DOHH2 (cell line): ENCODE measurements around the gene GAB2.
A peak's percentile ranks its signal among the peaks of the same experiment; 100 is the strongest.

Experiments used
- H3F3A ChIP-seq: fragments of 200-600 bp; sonication (generic), shearing (Covaris generic); 2 replicates; pipeline ENCODE4 v1.6.0; 2016; ENCODE audit warnings: antibody characterized with exemption, mild to moderate bottlenecking; ENCODE audit not compliant: control insufficient read depth, insufficient read depth
- H3K27ac ChIP-seq: fragments of 200-600 bp; sonication (generic); 2 replicates; pipeline ENCODE4 v1.5.1; 2014; ENCODE audit warnings: low read depth, mild to moderate bottlenecking, low read length, moderate library complexity
- H3K27me3 ChIP-seq: fragments of 200-600 bp; sonication (generic); 2 replicates; pipeline ENCODE4 v1.6.1; 2014; ENCODE audit warnings: mild to moderate bottlenecking, low read length, mixed read lengths; ENCODE audit not compliant: control insufficient read depth
- H3K36me3 ChIP-seq: fragments of 200-600 bp; sonication (generic); 2 replicates; pipeline ENCODE4 v1.6.1; 2014; ENCODE audit warnings: mild to moderate bottlenecking, low read length, moderate library complexity, mixed read lengths; ENCODE audit not compliant: control insufficient read depth
- H3K4me1 ChIP-seq: fragments of 200-600 bp; sonication (generic); 2 replicates; pipeline ENCODE4 v1.6.1; 2014; ENCODE audit warnings: mild to moderate bottlenecking, low read length, mixed read lengths; ENCODE audit not compliant: control insufficient read depth
- H3K4me2 ChIP-seq: fragments of 200-600 bp; sonication (generic); 2 replicates; pipeline ENCODE4 v1.6.0; 2014; ENCODE audit warnings: mild to moderate bottlenecking, low read length, moderate library complexity
- H3K4me3 ChIP-seq: fragments of 200-600 bp; sonication (generic); 2 replicates; pipeline ENCODE4 v1.5.1; 2014; ENCODE audit warnings: mild to moderate bottlenecking, low read length, mixed read lengths
- H3K79me2 ChIP-seq: fragments of 200-600 bp; sonication (generic); 2 replicates; pipeline ENCODE4 v1.6.1; 2014; ENCODE audit warnings: mild to moderate bottlenecking, low read length, mixed read lengths; ENCODE audit not compliant: control insufficient read depth
- H3K9me2 ChIP-seq: fragments of 200-600 bp; sonication (generic); replicated peaks from 2 replicates; pipeline ENCODE4 v1.6.1; 2014; ENCODE audit warnings: mild to moderate bottlenecking, low read length, mixed read lengths; ENCODE audit not compliant: control insufficient read depth
- H3K9me3 ChIP-seq: fragments of 200-600 bp; sonication (generic); 2 replicates; pipeline ENCODE4 v1.6.1; 2014; ENCODE audit warnings: antibody characterized with exemption, low read length, mixed read lengths; ENCODE audit not compliant: control insufficient read depth, insufficient read depth
- H4K20me1 ChIP-seq: fragments of 200-600 bp; sonication (generic); 2 replicates; pipeline ENCODE4 v1.6.0; 2014; ENCODE audit warnings: low read depth, mild to moderate bottlenecking, antibody characterized with exemption, low read length, moderate library complexity; ENCODE audit not compliant: control insufficient read depth, insufficient read depth
- CTCF ChIP-seq: fragments of 200-600 bp; sonication (generic); IDR thresholded peaks from one replicate; pipeline ENCODE4 v1.5.1; 2014; ENCODE audit warnings: antibody characterized with exemption, mild to moderate bottlenecking, low read depth, low read length; ENCODE audit not compliant: poor library complexity, severe bottlenecking
- EZH2phosphoT487 ChIP-seq: fragments of 200-600 bp; sonication (generic); IDR thresholded peaks from 2 replicates; pipeline ENCODE4 v1.6.1; 2017; ENCODE audit warnings: borderline replicate concordance, mild to moderate bottlenecking, antibody characterized with exemption, low read length, moderate library complexity, mixed read lengths

Gene GAB2

GRCh38 chr11:78420255-78420764 is 2.7 kb upstream of the GAB2 start:
- peaks cover 42% of the 10 kb centered on the region for H3K4me1 ChIP-seq
- H4K20me1 ChIP-seq, result no peaks in the 10 kb centered on the region; the same call in 1 of the 2 replicates
- peak overlapping the region; percentile 53 for H3K4me2 ChIP-seq
- peaks cover 26% of the 10 kb centered on the region for H3K27me3 ChIP-seq
- H3K27ac ChIP-seq, result no peak overlapping the region
- TF ChIP-seq CTCF, result peak; percentile 74
- TF ChIP-seq EZH2phosphoT487, result no peak
- H3K79me2 ChIP-seq, result no peaks in the 10 kb centered on the region
- peaks cover 12% of the 10 kb centered on the region for H3F3A ChIP-seq
- peak overlapping the region; percentile 19; the same call in 1 of the 2 replicates for H3K4me3 ChIP-seq
- no peaks in the 10 kb centered on the region for H3K9me2 ChIP-seq
- H3K9me3 ChIP-seq, result no peaks in the 10 kb centered on the region
- H3K36me3 ChIP-seq, result no peaks in the 10 kb centered on the region

- TF ChIP-seq CTCF (no peak), EZH2phosphoT487 (no peak)
- Histone ChIP-seq H3K9me2 (no peaks in the 10 kb centered on the region), H3K36me3 (no peaks in the 10 kb centered on the region), H3K79me2 (no peaks in the 10 kb centered on the region), H3K27ac (no peak overlapping the region), H3F3A (peaks cover 15% of the 10 kb centered on the region), H3K4me3 (no peak overlapping the region), H3K27me3 (peaks cover 26% of the 10 kb centered on the region), H3K9me3 (no peaks in the 10 kb centered on the region), H3K4me2 (no peak overlapping the region), H4K20me1 (no peaks in the 10 kb centered on the region; the same call in 1 of the 2 replicates), H3K4me1 (peaks cover 32% of the 10 kb centered on the region)
Measured at GRCh38 chr11:78419327-78419726, 1.7 kb upstream of the GAB2 start.

DNA sequence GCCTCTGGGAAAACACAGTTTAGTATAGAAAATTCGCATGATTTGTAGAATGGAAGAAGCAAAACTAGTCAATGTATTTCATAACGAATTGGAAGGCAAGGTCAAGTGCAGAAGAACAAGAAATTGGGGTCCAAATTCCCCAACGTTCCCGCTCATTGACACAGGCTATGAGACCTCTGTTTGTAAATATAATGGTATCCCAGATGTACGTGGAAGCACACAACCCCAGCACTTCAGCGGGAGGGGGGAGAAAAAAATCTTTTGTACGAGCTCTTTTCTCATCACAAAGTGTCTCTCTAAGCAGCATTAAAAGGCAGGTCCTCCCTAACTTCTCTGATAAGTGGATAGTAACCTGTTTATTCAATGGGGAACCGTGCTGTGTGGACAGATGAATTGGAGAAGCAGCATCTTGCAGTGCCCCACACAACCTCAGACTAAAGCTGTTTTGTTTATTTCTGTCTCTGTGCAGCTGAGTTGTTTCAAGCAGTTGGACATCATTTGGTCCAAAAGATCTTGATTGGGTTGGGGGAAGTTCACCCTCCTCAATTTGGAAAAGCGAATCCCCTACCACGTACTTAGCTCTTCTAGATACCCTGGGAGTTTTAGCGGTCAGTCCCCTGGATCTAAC is 1.1 kb upstream of the GAB2 start:
- TF ChIP-seq EZH2phosphoT487 (no peak), CTCF (no peak)
- Histone ChIP-seq H3K9me3 (no peaks in the 10 kb centered on the region), H4K20me1 (no peaks in the 10 kb centered on the region; the same call in 1 of the 2 replicates), H3K4me3 (peak overlapping the region; percentile 80), H3K9me2 (no peaks in the 10 kb centered on the region), H3K4me2 (peak overlapping the region; percentile 68), H3K4me1 (peaks cover 30% of the 10 kb centered on the region), H3K36me3 (no peaks in the 10 kb centered on the region), H3K27me3 (peaks cover 26% of the 10 kb centered on the region), H3F3A (peaks cover 15% of the 10 kb centered on the region), H3K27ac (no peak overlapping the region), H3K79me2 (no peaks in the 10 kb centered on the region)
